Measurements from ENCODE around the gene SLC52A3.
"Not testable (repeated sequence)": the region's sequence is repeated elsewhere in the genome, so short reads cannot be mapped to it uniquely, and the experiment has no call there.

DNA sequence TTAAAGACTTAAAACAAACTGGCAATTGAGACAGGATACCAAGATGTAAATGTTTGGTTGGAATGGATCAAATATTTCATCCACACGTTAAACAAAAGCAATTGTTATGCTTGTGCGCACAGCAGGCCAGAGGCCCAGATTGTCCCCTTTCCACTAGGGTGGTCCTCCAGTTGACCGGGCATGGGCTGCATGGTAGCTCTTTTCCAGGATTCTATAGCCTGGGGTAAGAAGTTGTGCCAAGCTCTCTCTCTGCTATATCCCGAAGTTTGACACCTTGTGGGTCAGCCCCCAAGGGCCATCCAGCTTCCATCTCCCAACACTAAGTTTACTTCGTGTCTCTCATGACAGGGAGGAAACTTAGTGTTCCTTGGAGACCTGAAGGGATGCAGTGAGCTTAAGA lies 30.4 kb upstream of the SLC52A3 start:
- not testable (repeated sequence) for TF ChIP-seq EZH2 (IDR thresholded peaks at IDR 0.05; ENCODE audit: insufficient read depth, poor library complexity, severe bottlenecking); EZH2phosphoT487 (IDR thresholded peaks at IDR 0.05; ENCODE audit: insufficient read depth, low read depth)
